ENCODE results near the gene NAA16.

NAA16 gene

DNA sequence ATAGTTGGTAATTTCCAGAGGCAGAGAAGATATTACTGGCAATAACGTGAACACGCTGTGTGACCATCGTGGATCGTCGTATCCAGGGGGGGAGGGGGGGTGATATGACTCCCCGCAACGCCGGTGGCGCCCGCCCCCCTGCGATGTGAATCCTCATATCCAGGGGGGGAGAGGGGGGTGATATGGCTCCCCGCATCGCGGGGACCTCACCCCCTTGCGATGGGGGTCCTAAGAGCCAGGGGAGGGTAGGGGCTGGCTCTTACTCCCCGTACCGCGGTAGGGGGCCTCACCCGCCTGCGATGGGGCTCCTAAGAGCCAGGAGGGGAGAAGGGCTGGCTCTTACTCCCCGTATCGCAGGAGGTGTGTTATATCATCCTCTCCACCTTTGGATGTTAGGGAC, 115.0 kb downstream of the NAA16 start:
- no peaks in the 10 kb centered on the region for H3K9me3 ChIP-seq (ENCODE audit: insufficient read depth, low read depth, low read length)
- no peak overlapping the region for H3K9ac ChIP-seq (ENCODE audit: low read depth, low read length)
- 81% methylated on average over 22 of the region's 22 CpGs for WGBS
- H3K4me1 ChIP-seq (ENCODE audit: insufficient read depth, low read length) = no peaks in the 10 kb centered on the region
- H3K4me3 ChIP-seq (ENCODE audit: low read length) = no peak overlapping the region
- H3K27ac ChIP-seq (ENCODE audit: low read depth, low read length) = no peak overlapping the region
- peaks cover 9% of the 10 kb centered on the region; the same call in 1 of the 2 replicates for H3K27me3 ChIP-seq (ENCODE audit: insufficient read depth, low read length)
- H3K36me3 ChIP-seq (ENCODE audit: insufficient read depth, low read length) = no peaks in the 10 kb centered on the region
